Measurements from ENCODE around the gene ENTREP1.
"Not testable (repeated sequence)": the region's sequence is repeated elsewhere in the genome, so short reads cannot be mapped to it uniquely, and the experiment has no call there.

The ENTREP1 gene

GRCh38 chr9:69395718-69396117, 70.7 kb downstream of the ENTREP1 start:
- Histone ChIP-seq H3K36me3 (ENCODE audit: control insufficient read depth, insufficient read depth, low read length) (no peaks in the 10 kb centered on the region), H3K9ac (ENCODE audit: low read length) (no peak overlapping the region), H3K27me3 (ENCODE audit: control insufficient read depth, insufficient read depth, low read length) (no peaks in the 10 kb centered on the region), H3K4me3 (ENCODE audit: low read length) (no peak overlapping the region), H3K9me3 (ENCODE audit: control insufficient read depth, low read length) (no peaks in the 10 kb centered on the region), H3K4me1 (ENCODE audit: control insufficient read depth, insufficient read depth, low read length) (peaks cover 10% of the 10 kb centered on the region)

DNA sequence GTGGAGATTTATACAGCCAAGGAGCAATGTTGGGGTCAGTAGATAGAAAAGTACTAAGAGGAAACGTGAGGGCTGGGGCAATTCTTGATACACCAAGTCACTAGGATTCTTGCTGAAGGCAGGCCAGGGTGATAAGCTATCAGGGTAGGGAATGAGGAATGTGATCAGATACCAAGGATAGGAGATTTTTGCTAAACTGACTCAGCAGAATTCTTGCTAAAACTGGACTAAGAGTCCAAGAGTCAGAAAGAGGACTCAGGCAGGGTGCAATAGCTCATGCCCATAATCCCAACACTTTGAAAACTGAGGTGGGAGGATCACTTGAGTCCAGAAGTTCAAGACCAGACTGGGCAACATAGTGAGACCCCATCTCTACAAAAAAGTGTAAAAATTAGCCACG, 71.7 kb downstream of the ENTREP1 start:
- no peaks in the 10 kb centered on the region for H3K27me3 ChIP-seq (ENCODE audit: control insufficient read depth, insufficient read depth, low read length)
- H3K9ac ChIP-seq (ENCODE audit: low read length), result no peak overlapping the region
- H3K4me3 ChIP-seq (ENCODE audit: low read length), result no peak overlapping the region
- H3K36me3 ChIP-seq (ENCODE audit: control insufficient read depth, insufficient read depth, low read length), result no peaks in the 10 kb centered on the region
- peaks cover 15% of the 10 kb centered on the region for H3K4me1 ChIP-seq (ENCODE audit: control insufficient read depth, insufficient read depth, low read length)
- H3K9me3 ChIP-seq (ENCODE audit: control insufficient read depth, low read length), result no peaks in the 10 kb centered on the region

GRCh38 chr9:69397384-69398214, 72.6 kb downstream of the ENTREP1 start:
- Histone ChIP-seq H3K9ac (ENCODE audit: low read length) (no peak overlapping the region), H3K36me3 (ENCODE audit: control insufficient read depth, insufficient read depth, low read length) (no peaks in the 10 kb centered on the region), H3K9me3 (ENCODE audit: control insufficient read depth, low read length) (no peaks in the 10 kb centered on the region), H3K27me3 (ENCODE audit: control insufficient read depth, insufficient read depth, low read length) (no peaks in the 10 kb centered on the region), H3K4me1 (ENCODE audit: control insufficient read depth, insufficient read depth, low read length) (peaks cover 15% of the 10 kb centered on the region), H3K4me3 (ENCODE audit: low read length) (no peak overlapping the region)

GRCh38 chr9:69400470-69400869, 75.5 kb downstream of the ENTREP1 start:
- no peaks in the 10 kb centered on the region for H3K36me3 ChIP-seq (ENCODE audit: control insufficient read depth, insufficient read depth, low read length)
- H3K9me3 ChIP-seq (ENCODE audit: control insufficient read depth, low read length), result no peaks in the 10 kb centered on the region
- H3K4me3 ChIP-seq (ENCODE audit: low read length), result no peak overlapping the region
- no peaks in the 10 kb centered on the region for H3K27me3 ChIP-seq (ENCODE audit: control insufficient read depth, insufficient read depth, low read length)
- H3K4me1 ChIP-seq (ENCODE audit: control insufficient read depth, insufficient read depth, low read length), result peaks cover 15% of the 10 kb centered on the region
- H3K9ac ChIP-seq (ENCODE audit: low read length), result no peak overlapping the region

DNA sequence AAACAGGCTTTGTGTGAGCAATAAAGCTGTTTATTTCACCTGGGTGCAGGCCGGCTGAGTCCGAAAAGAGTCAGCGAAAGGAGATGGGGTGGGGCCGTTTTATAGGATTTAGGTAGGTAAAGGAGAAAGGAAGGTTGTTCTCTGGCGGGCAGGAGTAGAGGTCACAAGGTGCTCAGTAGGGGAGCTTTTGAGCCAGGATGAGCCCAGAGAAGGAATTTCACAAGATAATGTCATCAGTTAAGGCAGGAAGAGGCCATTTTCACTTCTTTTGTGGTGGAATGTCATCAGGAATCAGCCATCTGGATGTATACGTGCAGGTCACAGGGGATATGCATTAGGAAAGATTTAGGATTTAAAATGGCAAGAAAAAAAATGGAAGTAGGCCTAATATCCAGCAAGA, 84.9 kb downstream of the ENTREP1 start:
- H3K27me3 ChIP-seq (ENCODE audit: control insufficient read depth, insufficient read depth, low read length); H3K9me3 ChIP-seq (ENCODE audit: control insufficient read depth, low read length); H3K36me3 ChIP-seq (ENCODE audit: control insufficient read depth, insufficient read depth, low read length); H3K4me1 ChIP-seq (ENCODE audit: control insufficient read depth, insufficient read depth, low read length); H3K4me3 ChIP-seq (ENCODE audit: low read length); H3K9ac ChIP-seq (ENCODE audit: low read length): not testable (repeated sequence)

- Histone ChIP-seq H3K4me3 (ENCODE audit: low read length) (no peak overlapping the region), H3K27me3 (ENCODE audit: control insufficient read depth, insufficient read depth, low read length) (no peaks in the 10 kb centered on the region), H3K4me1 (ENCODE audit: control insufficient read depth, insufficient read depth, low read length) (no peaks in the 10 kb centered on the region)
Observed at GRCh38 chr9:69411246-69411645, 86.2 kb downstream of the ENTREP1 start.

GRCh38 chr9:69411931-69412740, 87.1 kb downstream of the ENTREP1 start:
- Histone ChIP-seq H3K4me1 (ENCODE audit: control insufficient read depth, insufficient read depth, low read length) (no peaks in the 10 kb centered on the region), H3K9me3 (ENCODE audit: control insufficient read depth, low read length) (no peaks in the 10 kb centered on the region), H3K9ac (ENCODE audit: low read length) (no peak overlapping the region), H3K4me3 (ENCODE audit: low read length) (no peak overlapping the region), H3K36me3 (ENCODE audit: control insufficient read depth, insufficient read depth, low read length) (no peaks in the 10 kb centered on the region), H3K27me3 (ENCODE audit: control insufficient read depth, insufficient read depth, low read length) (no peaks in the 10 kb centered on the region)

More at GRCh38 chr9:69411246-69411645, 86.2 kb downstream of the ENTREP1 start:
- Histone ChIP-seq H3K36me3 (ENCODE audit: control insufficient read depth, insufficient read depth, low read length) (no peaks in the 10 kb centered on the region), H3K9me3 (ENCODE audit: control insufficient read depth, low read length) (no peaks in the 10 kb centered on the region), H3K9ac (ENCODE audit: low read length) (no peak overlapping the region)

DNA sequence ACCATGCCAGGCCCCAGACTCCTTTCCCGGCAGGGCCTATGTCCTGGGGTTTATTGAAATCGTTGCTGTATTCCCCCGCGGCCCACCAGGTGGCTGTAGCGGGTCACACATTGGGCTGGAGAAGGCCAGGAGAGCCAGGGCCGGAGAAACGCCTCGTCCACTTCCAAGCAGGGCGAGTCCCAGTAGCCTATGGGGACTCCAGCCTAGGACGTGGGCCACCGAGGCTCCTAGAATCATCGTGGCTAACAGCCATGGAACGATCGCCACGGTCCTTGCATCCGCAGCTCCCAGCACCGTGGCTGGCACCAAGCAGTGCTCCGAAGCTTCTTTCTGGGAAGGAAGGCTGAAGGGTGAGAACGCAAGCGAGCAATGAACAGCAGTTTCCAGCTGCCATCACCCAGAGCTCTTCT, 87.7 kb downstream of the ENTREP1 start:
- H3K4me3 ChIP-seq (ENCODE audit: low read length), result no peak overlapping the region
- no peaks in the 10 kb centered on the region for H3K9me3 ChIP-seq (ENCODE audit: control insufficient read depth, low read length)
- no peaks in the 10 kb centered on the region for H3K36me3 ChIP-seq (ENCODE audit: control insufficient read depth, insufficient read depth, low read length)
- no peaks in the 10 kb centered on the region for H3K27me3 ChIP-seq (ENCODE audit: control insufficient read depth, insufficient read depth, low read length)
- H3K9ac ChIP-seq (ENCODE audit: low read length), result no peak overlapping the region
- H3K4me1 ChIP-seq (ENCODE audit: control insufficient read depth, insufficient read depth, low read length), result no peaks in the 10 kb centered on the region

GRCh38 chr9:69420611-69421270, 95.7 kb downstream of the ENTREP1 start:
- peaks cover 6% of the 10 kb centered on the region for H3K4me1 ChIP-seq (ENCODE audit: control insufficient read depth, insufficient read depth, low read length)
- H3K27me3 ChIP-seq (ENCODE audit: control insufficient read depth, insufficient read depth, low read length), result no peaks in the 10 kb centered on the region
- H3K9ac ChIP-seq (ENCODE audit: low read length), result no peak overlapping the region

GRCh38 chr9:69421908-69422801, 97.1 kb downstream of the ENTREP1 start:
- Histone ChIP-seq H3K27me3 (ENCODE audit: control insufficient read depth, insufficient read depth, low read length) (no peaks in the 10 kb centered on the region), H3K4me1 (ENCODE audit: control insufficient read depth, insufficient read depth, low read length) (peaks cover 6% of the 10 kb centered on the region), H3K9me3 (ENCODE audit: control insufficient read depth, low read length) (no peaks in the 10 kb centered on the region), H3K36me3 (ENCODE audit: control insufficient read depth, insufficient read depth, low read length) (no peaks in the 10 kb centered on the region), H3K9ac (ENCODE audit: low read length) (no peak overlapping the region), H3K4me3 (ENCODE audit: low read length) (no peak overlapping the region)

More at GRCh38 chr9:69420611-69421270, 95.7 kb downstream of the ENTREP1 start:
- no peaks in the 10 kb centered on the region for H3K9me3 ChIP-seq (ENCODE audit: control insufficient read depth, low read length)
- no peak overlapping the region for H3K4me3 ChIP-seq (ENCODE audit: low read length)
- H3K36me3 ChIP-seq (ENCODE audit: control insufficient read depth, insufficient read depth, low read length), result no peaks in the 10 kb centered on the region

DNA sequence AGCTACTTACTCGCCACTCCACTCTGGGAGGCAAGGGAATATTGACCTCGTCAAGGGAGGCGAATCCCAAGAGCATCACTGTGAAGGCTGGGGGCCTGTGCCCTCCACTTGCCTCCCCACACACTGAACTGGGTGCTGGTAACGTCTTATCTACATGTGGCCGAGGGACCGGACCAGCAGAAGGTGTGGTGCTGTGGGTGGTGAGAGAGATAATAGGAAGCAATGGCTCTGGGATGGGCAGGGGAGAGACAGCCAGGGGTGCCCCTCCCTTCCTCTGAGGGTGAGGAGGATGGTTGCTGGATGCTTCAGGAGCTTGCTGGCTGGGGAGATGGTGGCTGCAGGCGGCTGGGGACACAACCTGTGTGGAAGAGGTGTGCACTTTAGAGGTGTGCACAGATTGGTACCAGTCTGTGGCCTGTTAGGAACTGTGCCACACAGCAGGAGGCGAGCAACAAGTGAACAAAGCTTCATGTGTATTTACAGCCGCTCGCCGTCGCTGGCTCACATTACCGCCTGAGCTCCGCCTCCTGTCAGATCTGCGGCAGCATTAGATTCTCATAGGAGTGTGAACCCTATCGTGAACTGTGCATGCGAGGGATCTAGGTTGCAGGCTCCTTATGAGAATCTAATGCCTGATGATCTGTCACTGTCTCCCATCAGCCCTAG, 100.3 kb downstream of the ENTREP1 start:
- H3K36me3 ChIP-seq (ENCODE audit: control insufficient read depth, insufficient read depth, low read length), result no peaks in the 10 kb centered on the region
- peaks cover 6% of the 10 kb centered on the region for H3K4me1 ChIP-seq (ENCODE audit: control insufficient read depth, insufficient read depth, low read length)
- H3K9ac ChIP-seq (ENCODE audit: low read length), result no peak overlapping the region
- H3K4me3 ChIP-seq (ENCODE audit: low read length), result no peak overlapping the region
- no peaks in the 10 kb centered on the region for H3K27me3 ChIP-seq (ENCODE audit: control insufficient read depth, insufficient read depth, low read length)
- H3K9me3 ChIP-seq (ENCODE audit: control insufficient read depth, low read length), result no peaks in the 10 kb centered on the region
